Measurements from ENCODE around the gene NID1. TPM values are rescaled to one million over a fixed set of nuclear protein-coding genes. Genes with fewer than 3 reads are reported as not detected.
"Not testable (repeated sequence)": the region's sequence is repeated elsewhere in the genome, so short reads cannot be mapped to it uniquely, and the experiment has no call there.

Gene NID1
- total RNA-seq, 2 experiments from 2014 or later: 0.05 to 0.07 TPM

DNA sequence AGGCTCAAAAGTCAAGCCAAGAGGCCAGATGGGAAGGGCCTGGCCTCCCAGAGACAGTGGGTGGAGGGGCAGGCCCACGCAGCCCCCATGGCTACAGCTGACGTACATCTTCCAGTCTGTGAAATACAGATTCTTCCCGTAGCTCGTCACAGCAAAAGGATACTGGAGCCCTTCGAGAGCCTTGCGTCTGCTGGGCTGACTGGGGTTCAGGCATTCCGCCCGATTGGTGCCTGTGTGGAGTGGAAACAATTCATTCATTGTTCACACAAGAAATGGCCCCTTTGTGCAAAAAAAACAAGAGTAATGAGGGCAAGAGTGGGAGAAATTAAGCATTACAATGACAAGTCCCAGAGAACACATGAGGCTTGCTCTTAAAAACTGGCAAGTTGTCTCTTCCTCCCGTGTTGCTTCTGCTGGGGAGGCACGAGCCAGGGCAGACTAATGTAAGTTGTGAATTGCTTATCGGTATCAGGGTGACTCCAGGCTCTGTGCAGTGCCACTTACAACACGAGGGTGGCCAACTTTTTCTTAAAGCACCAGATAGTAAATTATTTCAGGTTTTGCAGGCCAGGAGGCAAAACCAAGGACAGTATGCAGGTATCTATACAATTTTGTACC lies 85.1 kb downstream of the NID1 start:
- POLR2A ChIA-PET: no interaction called here
- intact Hi-C loops (cut with micrococcal nuclease): no loop called here

GRCh38 chr1:235979176-235979575 lies 85.7 kb downstream of the NID1 start:
- no peaks in the 10 kb centered on the region for H3K9me3 Mint-ChIP-seq
- H3K27ac Mint-ChIP-seq: no peak overlapping the region
- POLR2A ChIA-PET: no interaction called here
- intact Hi-C loops (cut with micrococcal nuclease): no loop called here
- CTCF ChIA-PET: no interaction called here
- H3K36me3 Mint-ChIP-seq: no peaks in the 10 kb centered on the region
- no peak for DNase-seq
- no peaks in the 10 kb centered on the region for H3K4me1 Mint-ChIP-seq (ENCODE audit: low read depth)
- no peaks in the 10 kb centered on the region for H3K27me3 Mint-ChIP-seq
- H3K4me3 Mint-ChIP-seq: no peak overlapping the region

More for the DNA sequence above, 85.1 kb downstream of the NID1 start:
- H3K4me1 Mint-ChIP-seq (ENCODE audit: low read depth): no peaks in the 10 kb centered on the region
- DNase-seq: no peak
- no peaks in the 10 kb centered on the region for H3K9me3 Mint-ChIP-seq
- no peaks in the 10 kb centered on the region for H3K27me3 Mint-ChIP-seq
- H3K27ac Mint-ChIP-seq: no peak overlapping the region
- CTCF ChIA-PET: no interaction called here
- no peak overlapping the region for H3K4me3 Mint-ChIP-seq
- H3K36me3 Mint-ChIP-seq: no peaks in the 10 kb centered on the region

DNA sequence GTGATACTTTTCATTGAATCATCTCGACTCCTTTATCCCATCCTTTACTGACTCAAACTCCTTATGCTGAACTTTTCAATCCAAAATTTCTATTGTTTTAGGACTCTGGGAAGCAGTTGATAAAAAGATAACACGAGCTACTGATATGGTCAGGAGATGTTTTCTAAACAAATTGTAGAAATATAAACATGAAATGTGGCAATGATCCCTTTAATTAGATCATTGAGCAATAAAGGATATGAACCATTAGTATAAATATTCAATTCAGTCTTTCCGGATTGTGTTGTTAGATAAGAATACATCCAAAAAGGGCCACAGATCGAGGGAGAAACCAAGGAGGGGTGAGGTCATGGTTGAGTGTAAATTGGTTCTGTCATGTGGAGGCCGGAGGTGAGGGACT lies 88.4 kb downstream of the NID1 start:
- H3K36me3 Mint-ChIP-seq: no peaks in the 10 kb centered on the region
- no peaks in the 10 kb centered on the region for H3K27me3 Mint-ChIP-seq
- CTCF ChIA-PET: no interaction called here
- H3K9me3 Mint-ChIP-seq: no peaks in the 10 kb centered on the region
- intact Hi-C loops (cut with micrococcal nuclease): no loop called here
- POLR2A ChIA-PET: interaction anchor here (2.0 kb wide), 1 partner anchor 111 kb away, joined by 7 read pairs; the partner anchor contains the start of gene LYST
- no peak overlapping the region for H3K4me3 Mint-ChIP-seq
- H3K27ac Mint-ChIP-seq: no peak overlapping the region
- H3K4me1 Mint-ChIP-seq (ENCODE audit: low read depth): peaks cover 10% of the 10 kb centered on the region
- no peak for DNase-seq

DNA sequence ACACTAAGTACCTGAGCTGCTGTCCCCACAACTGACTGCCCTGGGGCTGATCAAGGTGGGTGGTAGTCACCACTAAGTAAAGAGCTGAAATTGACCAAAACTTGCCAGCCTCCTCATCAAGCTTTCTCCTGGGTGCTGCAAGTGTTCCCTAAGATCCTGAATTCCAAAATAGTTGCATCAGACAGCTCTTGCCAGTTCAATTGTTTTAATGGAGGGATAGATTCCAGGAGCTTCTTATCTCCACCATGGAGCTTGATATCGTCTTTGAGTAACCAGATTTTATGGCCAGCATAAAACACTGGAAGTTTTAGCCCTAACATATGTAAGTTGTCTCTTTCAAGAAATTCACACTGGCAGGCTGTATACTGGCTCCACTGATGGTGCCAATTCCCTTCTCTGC lies 90.3 kb downstream of the NID1 start:
- Mint-ChIP-seq H3K4me1 (ENCODE audit: low read depth) (peaks cover 16% of the 10 kb centered on the region), H3K4me3 (no peak overlapping the region), H3K27ac (no peak overlapping the region), H3K9me3 (no peaks in the 10 kb centered on the region), H3K36me3 (no peaks in the 10 kb centered on the region), H3K27me3 (no peaks in the 10 kb centered on the region)
- DNase-seq: no peak
- CTCF ChIA-PET: interaction anchor here (0.6 to 1.0 kb wide), 4 partner anchors 109 to 566 kb away, joined by 3 read pairs; no protein-coding TSS in a partner anchor
- intact Hi-C loops (cut with micrococcal nuclease): no loop called here
- POLR2A ChIA-PET: interaction anchor here (1.0 to 2.0 kb wide), 2 partner anchors 21 to 109 kb away, joined by 4 to 7 read pairs; partner anchors contain the start of gene LYST

DNA sequence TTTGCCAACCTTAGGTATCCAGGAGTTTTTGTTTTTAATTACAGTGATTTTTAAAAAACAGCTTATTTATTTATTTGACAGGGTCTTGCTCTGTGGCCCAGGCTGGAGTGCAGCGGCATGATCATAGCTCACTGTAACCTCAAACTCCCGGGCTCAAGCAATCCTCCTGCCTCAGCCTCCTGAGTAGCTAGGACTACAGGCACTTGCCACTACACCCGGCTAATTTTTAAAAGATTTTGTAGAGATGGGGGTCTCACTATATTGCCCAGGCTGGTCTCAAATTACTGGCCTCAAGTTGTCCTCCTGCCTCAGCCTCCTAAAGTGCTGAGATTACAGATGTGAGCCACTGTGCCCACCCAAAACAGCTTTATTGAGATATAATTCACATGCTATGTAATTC lies 92.2 kb downstream of the NID1 start:
- intact Hi-C loops (cut with micrococcal nuclease): loop anchor here (1.0 kb wide), 1 partner anchor 238 kb away; no protein-coding TSS in a partner anchor
- ChIA-PET CTCF (interaction anchor here (0.6 to 2.9 kb wide), 38 partner anchors 9 to 466 kb away, joined by 3 to 54 read pairs (median 8); partner anchors contain the start of gene LYST), POLR2A (interaction anchor here (1.3 kb wide), 1 partner anchor 107 kb away, joined by 4 read pairs; no protein-coding TSS in a partner anchor)
- not testable (repeated sequence) for H3K27me3 Mint-ChIP-seq, H3K4me3 Mint-ChIP-seq, H3K36me3 Mint-ChIP-seq, H3K27ac Mint-ChIP-seq, DNase-seq, H3K9me3 Mint-ChIP-seq
- peaks cover 16% of the 10 kb centered on the region for H3K4me1 Mint-ChIP-seq (ENCODE audit: low read depth)

- H3K27me3 Mint-ChIP-seq: no peaks in the 10 kb centered on the region
- peak overlapping the region; percentile 53 for H3K4me3 Mint-ChIP-seq
- POLR2A ChIA-PET: interaction anchor here (1.3 kb wide), 1 partner anchor 107 kb away, joined by 4 read pairs; no protein-coding TSS in a partner anchor
- CTCF ChIA-PET: interaction anchor here (0.5 to 2.9 kb wide), 75 partner anchors 9 to 904 kb away, joined by 3 to 54 read pairs (median 6); partner anchors contain the start of genes B3GALNT2 and LYST
- no peak for DNase-seq
- intact Hi-C loops (cut with micrococcal nuclease): loop anchor here (1.0 kb wide), 1 partner anchor 238 kb away; no protein-coding TSS in a partner anchor
- H3K4me1 Mint-ChIP-seq (ENCODE audit: low read depth): peaks cover 16% of the 10 kb centered on the region
- H3K36me3 Mint-ChIP-seq: no peaks in the 10 kb centered on the region
- H3K9me3 Mint-ChIP-seq: no peaks in the 10 kb centered on the region
- H3K27ac Mint-ChIP-seq: peak overlapping the region; percentile 53
Observed at GRCh38 chr1:235972311-235972689, 92.6 kb downstream of the NID1 start.

- ChIA-PET CTCF (interaction anchor here (0.5 to 2.9 kb wide), 83 partner anchors 9 to 904 kb away, joined by 3 to 54 read pairs (median 5); partner anchors contain the start of genes B3GALNT2 and LYST), POLR2A (interaction anchor here (0.6 to 1.3 kb wide), 4 partner anchors 84 to 467 kb away, joined by 3 to 4 read pairs (median 3); no protein-coding TSS in a partner anchor)
- Mint-ChIP-seq H3K27me3 (no peaks in the 10 kb centered on the region), H3K27ac (peak overlapping the region; percentile 53), H3K9me3 (no peaks in the 10 kb centered on the region), H3K4me3 (peak overlapping the region; percentile 53), H3K36me3 (no peaks in the 10 kb centered on the region), H3K4me1 (ENCODE audit: low read depth) (peaks cover 16% of the 10 kb centered on the region)
- intact Hi-C loops (cut with micrococcal nuclease): loop anchor here (1.0 to 2.0 kb wide), 6 partner anchors 27 to 458 kb away; partner anchors contain the start of gene LYST
- peak; percentile 92 for DNase-seq
Observed at GRCh38 chr1:235971571-235972310, 93.1 kb downstream of the NID1 start.

DNA sequence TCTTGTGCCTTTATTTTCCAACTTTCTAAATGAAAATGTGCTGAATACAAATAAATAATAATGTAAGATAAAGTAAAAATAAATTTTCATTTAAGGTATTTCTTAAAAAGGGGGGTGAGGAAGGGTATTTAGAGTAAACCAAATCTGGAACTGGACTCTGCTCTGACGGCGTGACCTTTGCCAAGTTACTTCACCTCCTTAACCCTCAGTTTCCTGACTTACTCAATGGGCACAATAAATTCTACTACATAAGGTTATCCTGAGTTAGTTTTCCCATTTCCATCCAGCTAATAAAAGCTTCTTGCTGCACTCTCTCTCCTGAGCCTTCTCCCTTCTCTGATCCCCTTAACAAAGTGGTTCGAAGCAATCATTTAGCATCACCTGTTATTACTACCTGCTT lies 93.9 kb downstream of the NID1 start:
- peaks cover 19% of the 10 kb centered on the region for H3K4me1 Mint-ChIP-seq (ENCODE audit: low read depth)
- H3K9me3 Mint-ChIP-seq: no peaks in the 10 kb centered on the region
- DNase-seq: no peak
- ChIA-PET CTCF (interaction anchor here (0.6 to 2.9 kb wide), 60 partner anchors 8 to 466 kb away, joined by 3 to 54 read pairs (median 7); partner anchors contain the start of genes B3GALNT2 and LYST), POLR2A (interaction anchor here (0.6 to 0.8 kb wide), 3 partner anchors 83 to 466 kb away, joined by 3 read pairs; no protein-coding TSS in a partner anchor)
- no peaks in the 10 kb centered on the region for H3K36me3 Mint-ChIP-seq
- H3K27me3 Mint-ChIP-seq: no peaks in the 10 kb centered on the region
- H3K27ac Mint-ChIP-seq: no peak overlapping the region
- H3K4me3 Mint-ChIP-seq: no peak overlapping the region
- intact Hi-C loops (cut with micrococcal nuclease): loop anchor here (1.0 to 2.0 kb wide), 5 partner anchors 28 to 458 kb away; partner anchors contain the start of gene LYST

DNA sequence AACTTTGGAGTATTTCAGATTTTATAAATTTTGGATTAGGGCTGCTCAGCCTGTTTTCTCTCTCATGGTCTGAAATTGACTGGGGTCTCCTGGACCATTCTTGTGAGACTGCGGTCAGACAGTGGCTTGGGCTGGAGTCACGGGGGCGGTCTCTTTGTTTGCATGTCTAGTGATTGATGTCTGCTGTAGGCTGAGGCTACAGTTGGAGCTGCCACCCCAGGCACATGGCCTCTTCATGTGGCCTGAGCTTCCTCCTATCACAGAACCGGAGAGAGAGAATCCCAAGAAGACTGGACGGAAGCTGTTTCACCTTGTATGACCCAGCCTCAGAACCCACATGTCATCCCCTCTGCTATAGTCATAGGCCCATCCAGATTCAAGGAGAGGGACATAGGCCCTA lies 96.1 kb downstream of the NID1 start:
- CTCF ChIA-PET: no interaction called here
- intact Hi-C loops (cut with micrococcal nuclease): no loop called here
- POLR2A ChIA-PET: no interaction called here
- no peak overlapping the region for H3K4me3 Mint-ChIP-seq
- no peaks in the 10 kb centered on the region for H3K36me3 Mint-ChIP-seq
- peaks cover 22% of the 10 kb centered on the region for H3K4me1 Mint-ChIP-seq (ENCODE audit: low read depth)
- no peaks in the 10 kb centered on the region for H3K9me3 Mint-ChIP-seq
- H3K27ac Mint-ChIP-seq: no peak overlapping the region
- no peaks in the 10 kb centered on the region for H3K27me3 Mint-ChIP-seq
- DNase-seq: no peak

DNA sequence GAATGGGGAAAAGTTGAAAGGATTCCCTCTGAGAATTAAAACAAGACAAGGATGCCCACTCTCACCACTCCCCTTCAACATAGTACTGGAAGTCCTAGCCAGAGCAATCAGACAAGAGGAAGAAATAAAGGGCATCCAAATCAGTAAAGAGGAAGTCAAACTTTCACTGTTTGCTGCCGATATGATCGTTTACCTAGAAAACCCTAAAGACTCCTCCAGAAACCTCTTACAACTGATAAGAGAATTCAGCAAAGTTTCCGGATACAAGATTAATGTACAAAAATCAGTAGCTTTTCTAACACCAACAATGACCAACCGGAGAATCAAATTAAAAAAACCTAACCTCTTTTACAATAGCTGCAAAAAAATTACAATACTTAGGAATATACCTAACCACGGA lies 98.8 kb downstream of the NID1 start:
- H3K4me3 Mint-ChIP-seq; H3K27me3 Mint-ChIP-seq; DNase-seq; H3K36me3 Mint-ChIP-seq; H3K4me1 Mint-ChIP-seq (ENCODE audit: low read depth); H3K27ac Mint-ChIP-seq; POLR2A ChIA-PET; intact Hi-C loops (cut with micrococcal nuclease); H3K9me3 Mint-ChIP-seq: not testable (repeated sequence)
- CTCF ChIA-PET: interaction anchor here (1.6 kb wide), 1 partner anchor 9 kb away, joined by 4 read pairs; no protein-coding TSS in a partner anchor

GRCh38 chr1:235960809-235961208 lies 104.1 kb downstream of the NID1 start:
- DNase-seq: no peak
- H3K36me3 Mint-ChIP-seq: no peaks in the 10 kb centered on the region
- intact Hi-C loops (cut with micrococcal nuclease): no loop called here
- H3K4me3 Mint-ChIP-seq: no peak overlapping the region
- ChIA-PET POLR2A (no interaction called here), CTCF (interaction anchor here (2.9 kb wide), 1 partner anchor 11 kb away, joined by 10 read pairs; no protein-coding TSS in a partner anchor)
- no peaks in the 10 kb centered on the region for H3K27me3 Mint-ChIP-seq
- H3K9me3 Mint-ChIP-seq: no peaks in the 10 kb centered on the region
- H3K4me1 Mint-ChIP-seq (ENCODE audit: low read depth): peaks cover 4% of the 10 kb centered on the region
- H3K27ac Mint-ChIP-seq: no peak overlapping the region

DNA sequence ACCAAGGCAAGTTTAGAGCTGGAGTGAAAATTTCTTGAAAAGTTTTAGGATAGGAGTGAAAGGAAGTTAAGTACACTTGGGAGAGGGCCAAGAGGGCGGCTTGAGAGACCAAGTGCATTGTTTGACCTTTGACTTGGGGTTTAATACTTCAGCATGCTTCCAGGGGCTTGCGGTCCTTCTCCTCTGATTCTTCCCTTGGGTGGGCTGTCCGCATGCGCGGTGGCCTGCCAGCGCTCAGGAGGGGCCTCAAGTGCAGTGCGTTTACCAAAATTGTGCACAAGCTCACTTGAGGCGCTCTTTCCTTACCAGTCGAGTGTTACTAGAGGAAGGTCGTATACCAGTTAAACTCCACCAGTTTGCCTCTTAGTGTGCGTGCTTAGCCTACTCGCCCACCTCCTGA lies 106.9 kb downstream of the NID1 start:
- Mint-ChIP-seq H3K4me3 (no peak overlapping the region), H3K4me1 (ENCODE audit: low read depth) (peaks cover 23% of the 10 kb centered on the region), H3K27me3 (no peaks in the 10 kb centered on the region), H3K9me3 (no peaks in the 10 kb centered on the region), H3K27ac (no peak overlapping the region), H3K36me3 (no peaks in the 10 kb centered on the region)
- intact Hi-C loops (cut with micrococcal nuclease): no loop called here
- no peak for DNase-seq
- POLR2A ChIA-PET: interaction anchor here (0.5 kb wide), 1 partner anchor 139 kb away, joined by 3 read pairs; no protein-coding TSS in a partner anchor
- CTCF ChIA-PET: interaction anchor here (0.6 to 3.9 kb wide), 4 partner anchors 8 to 157 kb away, joined by 3 to 21 read pairs (median 5); no protein-coding TSS in a partner anchor
